ENCODE results near the gene PPP6R1.
"Not testable (repeated sequence)": the region's sequence is repeated elsewhere in the genome, so short reads cannot be mapped to it uniquely, and the experiment has no call there.

PPP6R1 gene

GRCh38 chr19:55228015-55228391 is 30.8 kb downstream of the PPP6R1 start:
- ChIA-PET POLR2A (ENCODE audit: low non-redundant PET) (no interaction called here), CTCF (interaction anchor here (0.6 to 1.2 kb wide), 3 partner anchors 15 to 240 kb away, joined by 4 read pairs; no protein-coding TSS in a partner anchor)
- no peak for DNase-seq (ENCODE audit: low spot score)
- TF ChIP-seq, protein P1, sequence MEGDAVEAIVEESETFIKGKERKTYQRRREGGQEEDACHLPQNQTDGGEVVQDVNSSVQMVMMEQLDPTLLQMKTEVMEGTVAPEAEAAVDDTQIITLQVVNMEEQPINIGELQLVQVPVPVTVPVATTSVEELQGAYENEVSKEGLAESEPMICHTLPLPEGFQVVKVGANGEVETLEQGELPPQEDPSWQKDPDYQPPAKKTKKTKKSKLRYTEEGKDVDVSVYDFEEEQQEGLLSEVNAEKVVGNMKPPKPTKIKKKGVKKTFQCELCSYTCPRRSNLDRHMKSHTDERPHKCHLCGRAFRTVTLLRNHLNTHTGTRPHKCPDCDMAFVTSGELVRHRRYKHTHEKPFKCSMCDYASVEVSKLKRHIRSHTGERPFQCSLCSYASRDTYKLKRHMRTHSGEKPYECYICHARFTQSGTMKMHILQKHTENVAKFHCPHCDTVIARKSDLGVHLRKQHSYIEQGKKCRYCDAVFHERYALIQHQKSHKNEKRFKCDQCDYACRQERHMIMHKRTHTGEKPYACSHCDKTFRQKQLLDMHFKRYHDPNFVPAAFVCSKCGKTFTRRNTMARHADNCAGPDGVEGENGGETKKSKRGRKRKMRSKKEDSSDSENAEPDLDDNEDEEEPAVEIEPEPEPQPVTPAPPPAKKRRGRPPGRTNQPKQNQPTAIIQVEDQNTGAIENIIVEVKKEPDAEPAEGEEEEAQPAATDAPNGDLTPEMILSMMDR (conservative IDR thresholded peaks at IDR 0.05; ENCODE audit: low read depth) = no peak
- peak overlapping the region; percentile 32 for H3K27ac ChIP-seq

- POLR2A ChIA-PET (ENCODE audit: low non-redundant PET) = no interaction called here
- peak overlapping the region; percentile 32 for H3K27ac ChIP-seq
- CTCF ChIA-PET = interaction anchor here (1.2 kb wide), 1 partner anchor 14 kb away, joined by 4 read pairs; no protein-coding TSS in a partner anchor
- DNase-seq (ENCODE audit: low spot score) = no peak
- TF ChIP-seq, protein P1 (conservative IDR thresholded peaks at IDR 0.05; ENCODE audit: low read depth) = no peak
Measured at GRCh38 chr19:55227241-55228014, 31.4 kb downstream of the PPP6R1 start.

- ChIA-PET CTCF (no interaction called here), POLR2A (ENCODE audit: low non-redundant PET) (no interaction called here)
- TF ChIP-seq, protein P1 (conservative IDR thresholded peaks at IDR 0.05; ENCODE audit: low read depth) = no peak
- H3K27ac ChIP-seq = peak overlapping the region; percentile 32; the same call in 1 of the 2 replicates
- DNase-seq (ENCODE audit: low spot score) = no peak
Measured at GRCh38 chr19:55226788-55227187, 32.0 kb downstream of the PPP6R1 start.

GRCh38 chr19:55226273-55226672 is 32.5 kb downstream of the PPP6R1 start:
- ChIA-PET CTCF (no interaction called here), POLR2A (ENCODE audit: low non-redundant PET) (no interaction called here)
- no peak for DNase-seq (ENCODE audit: low spot score)
- TF ChIP-seq, protein P1 (conservative IDR thresholded peaks at IDR 0.05; ENCODE audit: low read depth) = no peak
- peak overlapping the region; percentile 32; the same call in 1 of the 2 replicates for H3K27ac ChIP-seq

DNA sequence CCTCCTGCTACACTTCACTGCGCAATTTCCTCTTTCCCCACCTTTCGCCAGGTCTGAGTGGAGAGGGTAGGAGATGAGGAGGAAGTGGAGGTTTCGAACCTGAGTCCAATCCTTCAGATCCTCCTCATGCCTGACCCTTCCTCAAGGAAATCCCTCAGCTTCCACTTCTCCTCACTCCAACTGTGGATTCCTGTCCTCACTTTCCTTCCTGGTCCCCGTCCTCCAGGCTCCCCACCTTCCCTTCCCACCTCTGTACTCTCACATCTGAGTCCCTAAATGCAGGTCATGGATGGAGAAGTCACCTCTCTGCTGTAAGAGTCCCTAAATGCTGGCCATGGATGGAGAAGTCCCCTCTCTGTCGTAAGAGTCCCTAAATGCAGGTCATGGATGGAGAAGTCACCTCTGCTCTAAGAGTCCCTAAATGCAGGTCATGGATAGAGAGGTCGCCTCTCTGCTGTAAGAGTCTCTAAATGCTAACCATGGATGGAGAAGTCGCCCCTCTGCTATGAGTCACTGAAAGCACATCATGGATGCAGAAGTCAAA is 33.3 kb downstream of the PPP6R1 start:
- TF ChIP-seq, protein P1 (conservative IDR thresholded peaks at IDR 0.05; ENCODE audit: low read depth) = no peak
- ChIA-PET CTCF (no interaction called here), POLR2A (ENCODE audit: low non-redundant PET) (no interaction called here)
- DNase-seq (ENCODE audit: low spot score) = no peak
- H3K27ac ChIP-seq = peak overlapping the region; percentile 30; the same call in 1 of the 2 replicates

GRCh38 chr19:55224679-55225414 is 34.0 kb downstream of the PPP6R1 start:
- POLR2A ChIA-PET (ENCODE audit: low non-redundant PET); DNase-seq (ENCODE audit: low spot score); CTCF ChIA-PET: not testable (repeated sequence)
- H3K27ac ChIP-seq = peak overlapping the region; percentile 30
